HepG2 (cell line): Measurements from ENCODE around the gene FOXA3. TPM values are rescaled to one million over a fixed set of nuclear protein-coding genes. Genes with fewer than 3 reads are reported as not detected.
A peak's percentile ranks its signal among the peaks of the same experiment; 100 is the strongest.

Experiments used
- AGO2 ChIP-seq: fragments of 200-400 bp; formaldehyde crosslinking; optimal IDR thresholded peaks from 2 replicates; pipeline ENCODE3; 2017; ENCODE audit warnings: mild to moderate bottlenecking, low read depth, low read length, moderate library complexity
- ATAD3A ChIP-seq: sonication (generic); formaldehyde crosslinking; IDR thresholded peaks from 2 replicates; pipeline ENCODE4 v1.4.0; 2020; ENCODE audit warnings: missing genetic modification reagents
- ETS1 ChIP-seq: sonication (generic); formaldehyde crosslinking; IDR thresholded peaks from 2 replicates; pipeline ENCODE4 v1.4.0; 2020; ENCODE audit warnings: missing genetic modification reagents
- FOXM1 ChIP-seq: sonication (generic); formaldehyde crosslinking; IDR thresholded peaks from 2 replicates; pipeline ENCODE4 v1.5.0; 2020; ENCODE audit warnings: missing genetic modification reagents
- GABPB1 ChIP-seq: IDR thresholded peaks from 2 replicates; pipeline ENCODE4 v1.6.1; 2016; ENCODE audit warnings: mild to moderate bottlenecking, missing genetic modification reagents, moderate library complexity, missing compliant biosample characterization
- GMEB1 ChIP-seq: sonication (generic); formaldehyde crosslinking; IDR thresholded peaks from 2 replicates; pipeline ENCODE4 v1.5.1; 2020; ENCODE audit warnings: missing genetic modification reagents, mild to moderate bottlenecking, borderline replicate concordance
- IKZF5 ChIP-seq: IDR thresholded peaks from 2 replicates; pipeline ENCODE4 v1.6.1; 2018; ENCODE audit warnings: missing genetic modification reagents, mild to moderate bottlenecking, missing compliant biosample characterization
- KDM2A ChIP-seq: sonication (generic); formaldehyde crosslinking; IDR thresholded peaks from 2 replicates; pipeline ENCODE4 v1.4.0; 2020; ENCODE audit warnings: low read depth, missing genetic modification reagents, borderline replicate concordance
- KDM6A ChIP-seq: IDR thresholded peaks from 2 replicates; pipeline ENCODE4 v1.6.1; 2016; ENCODE audit warnings: low read depth
- MTA1 ChIP-seq: sonication (generic); formaldehyde crosslinking; IDR thresholded peaks from 2 replicates; pipeline ENCODE4 v1.4.0; 2020; ENCODE audit warnings: missing genetic modification reagents, mild to moderate bottlenecking, borderline replicate concordance
- MZF1 ChIP-seq: sonication (generic); formaldehyde crosslinking; IDR thresholded peaks from 2 replicates; pipeline ENCODE4 v1.8.1; 2023; ENCODE audit warnings: mild to moderate bottlenecking, missing genetic modification reagents, borderline replicate concordance
- NAIF1 ChIP-seq: sonication (generic); formaldehyde crosslinking; IDR thresholded peaks from 2 replicates; pipeline ENCODE4 v1.5.0; 2020; ENCODE audit warnings: mild to moderate bottlenecking, missing genetic modification reagents, borderline replicate concordance
- PAWR ChIP-seq: sonication (generic); formaldehyde crosslinking; IDR thresholded peaks from 2 replicates; pipeline ENCODE4 v1.4.0; 2020; ENCODE audit warnings: missing genetic modification reagents, mild to moderate bottlenecking, borderline replicate concordance
- POLR2A ChIP-seq, 2 experiments: IDR thresholded peaks; 2 replicates each; pipeline ENCODE4 v1.6.1; 2011; ENCODE audit warnings: low read depth in 2 of 2, low read length in 2 of 2, mild to moderate bottlenecking in 1 of 2, moderate library complexity in 1 of 2; ENCODE audit not compliant: insufficient read depth in 1 of 2
- PRPF4 ChIP-seq: fragments of 200-400 bp; formaldehyde crosslinking; IDR thresholded peaks from 2 replicates; pipeline ENCODE4 v1.6.1; 2016; ENCODE audit warnings: low read length, low read depth; ENCODE audit not compliant: poor library complexity, severe bottlenecking
- RAD21 ChIP-seq: fragments of 450-650 bp; formaldehyde crosslinking; IDR thresholded peaks from 2 replicates; pipeline ENCODE4 v1.5.0; 2020; ENCODE audit warnings: mild to moderate bottlenecking
- SAP130 ChIP-seq: IDR thresholded peaks from 2 replicates; pipeline ENCODE4 v1.6.1; 2016; ENCODE audit warnings: low read depth
- ZBTB7B ChIP-seq: sonication (generic); formaldehyde crosslinking; IDR thresholded peaks from 2 replicates; pipeline ENCODE4 v1.4.0; 2020; ENCODE audit warnings: missing genetic modification reagents
- ZFP91 ChIP-seq: sonication (generic); formaldehyde crosslinking; IDR thresholded peaks from 2 replicates; pipeline ENCODE4 v1.9.0; 2022; ENCODE audit warnings: missing genetic modification reagents, mild to moderate bottlenecking, borderline replicate concordance
- ZNF441 ChIP-seq: sonication (generic); formaldehyde crosslinking; IDR thresholded peaks from 2 replicates; pipeline ENCODE4 v1.7.0; 2021; ENCODE audit warnings: missing genetic modification reagents, borderline replicate concordance
- ZNF644 ChIP-seq: IDR thresholded peaks from 2 replicates; pipeline ENCODE4 v1.6.1; 2016; ENCODE audit warnings: low read depth
- polyA plus RNA-seq, 8 experiments: library from polyadenylated mRNA; depleted of rRNA in 3 of 8; stranded (reverse) in 7 of 8; unstranded in 1 of 8; fragments of >200 nt; fragmentation: Illumina TruSeq in 4 of 8; extraction: Trizol in 4 of 8; gene quantifications; 2 replicates each; pipeline versions ENCODE4 v1.2.1 to v1.2.3, GENCODE V29; 2011 to 2016; ENCODE audit warnings: low read depth in 4 of 8, missing spikeins in 1 of 8, mixed read lengths in 1 of 8; ENCODE audit not compliant: insufficient read depth in 1 of 8
- total RNA-seq, 5 experiments: library from RNA; depleted of rRNA; stranded (reverse); fragments of >200 nt; fragmentation: Illumina TruSeq; extraction: Trizol; gene quantifications; 2 replicates each; pipeline ENCODE4 v1.2.3, GENCODE V29; 2016; ENCODE audit warnings: low read depth in 1 of 5

The FOXA3 gene
- total and polyA plus RNA-seq, 2 of the 13 experiments (the other 11 are each of a cell fraction or from before 2014, with no cell fraction given): 29.8 to 47.6 TPM

- TF ChIP-seq KDM2A (0 out of 2 replicates have a peak, but pooled peaks have one; percentile 32), GMEB1 (CRISPR knock-in tag) (0 out of 2 replicates have a peak, but pooled peaks have one; percentile 9), ZBTB7B (0 out of 2 replicates have a peak, but pooled peaks have one; percentile 12), ETS1 (0 out of 2 replicates have a peak, but pooled peaks have one; percentile 5), RAD21 (CRISPR knock-in tag) (0 out of 2 replicates have a peak, but pooled peaks have one; percentile 7), ATAD3A (CRISPR knock-in tag) (no peak), ZNF441 (CRISPR knock-in tag) (0 out of 2 replicates have a peak, but pooled peaks have one; percentile 1), IKZF5 (no peak), POLR2A (IDR thresholded peaks at IDR 0.05; ENCODE audit: insufficient read depth in 1 of 2, low read depth in 2 of 2, low read length in 2 of 2) (peak in 1 of 2 experiments; percentile 12; a peak in 1 of 4 replicates), KDM6A (CRISPR knock-in tag) (no peak), AGO2 (peak; percentile 92), PAWR (CRISPR knock-in tag) (no peak), MTA1 (0 out of 2 replicates have a peak, but pooled peaks have one; percentile 11), ZFP91 (CRISPR knock-in tag) (peak; percentile 32), SAP130 (CRISPR knock-in tag) (peak; percentile 45), PRPF4 (peak; percentile 63), GABPB1 (CRISPR knock-in tag) (peak; percentile 61; the same call in 1 of the 2 replicates), MZF1 (CRISPR knock-in tag) (no peak), ZNF644 (CRISPR knock-in tag) (no peak), NAIF1 (CRISPR knock-in tag) (no peak), FOXM1 (no peak)
These were observed 20.8 kb downstream of the FOXA3 start (continued) for GRCh38 chr19:45884682-45885555.
